ENCODE results near the gene PRICKLE1.

Gene PRICKLE1

DNA sequence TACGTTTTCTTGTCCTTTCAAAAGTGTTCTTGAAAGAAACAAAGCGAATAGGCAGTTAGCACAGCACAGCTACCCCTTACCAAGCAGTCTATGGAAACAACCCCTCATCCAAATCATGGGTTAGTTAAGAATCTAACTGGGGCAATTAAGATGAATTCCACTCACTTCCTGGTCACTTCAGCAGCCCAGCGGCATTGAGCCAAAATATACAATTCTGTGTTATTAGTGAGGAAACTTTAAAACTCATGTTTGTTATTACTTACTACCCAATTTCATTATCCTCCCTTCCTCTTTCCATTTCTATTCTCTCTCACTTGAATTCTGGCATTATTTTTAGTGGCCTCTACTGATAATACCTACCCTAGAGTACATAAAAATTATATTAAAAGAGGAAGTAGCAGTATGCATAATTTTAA lies 142.2 kb downstream of the PRICKLE1 start:
- H3K9me3 ChIP-seq (ENCODE audit: low read length) = no peaks in the 10 kb centered on the region
- 0 out of 2 replicates have a peak, but pooled peaks cover 4% of the 10 kb centered on the region for H3F3A ChIP-seq (ENCODE audit: insufficient read depth, low read length)
- H3K36me3 ChIP-seq (ENCODE audit: insufficient read depth, low read length) = peaks cover 29% of the 10 kb centered on the region
- H3K9me2 ChIP-seq (ENCODE audit: low read depth, low read length) = no peaks in the 10 kb centered on the region
- peak overlapping the region; percentile 12 for H3K4me3 ChIP-seq (ENCODE audit: low read depth, low read length, poor library complexity, severe bottlenecking)
- no peaks in the 10 kb centered on the region for H4K20me1 ChIP-seq (ENCODE audit: insufficient read depth, low read length)
- H3K4me2 ChIP-seq (ENCODE audit: low read length) = peak overlapping the region; percentile 51
- no peaks in the 10 kb centered on the region for H3K27me3 ChIP-seq (ENCODE audit: insufficient read depth, low read length)
- TF ChIP-seq EZH2 (IDR thresholded peaks at IDR 0.05; ENCODE audit: borderline replicate concordance, low read length) (no peak), CTCF (IDR thresholded peaks at IDR 0.05; ENCODE audit: low read length) (no peak)
- no peaks in the 10 kb centered on the region for H3K79me2 ChIP-seq (ENCODE audit: insufficient read depth, low read length)
- peak overlapping the region; percentile 16; the same call in 1 of the 2 replicates for H3K9ac ChIP-seq (ENCODE audit: low read length)
- H2AFZ ChIP-seq (ENCODE audit: low read length) = no peak overlapping the region
- H3K4me1 ChIP-seq (ENCODE audit: insufficient read depth, low read length, severe bottlenecking) = peaks cover 66% of the 10 kb centered on the region
- peak overlapping the region; percentile 82 for H3K27ac ChIP-seq (ENCODE audit: low read depth, low read length, poor library complexity, severe bottlenecking)

DNA sequence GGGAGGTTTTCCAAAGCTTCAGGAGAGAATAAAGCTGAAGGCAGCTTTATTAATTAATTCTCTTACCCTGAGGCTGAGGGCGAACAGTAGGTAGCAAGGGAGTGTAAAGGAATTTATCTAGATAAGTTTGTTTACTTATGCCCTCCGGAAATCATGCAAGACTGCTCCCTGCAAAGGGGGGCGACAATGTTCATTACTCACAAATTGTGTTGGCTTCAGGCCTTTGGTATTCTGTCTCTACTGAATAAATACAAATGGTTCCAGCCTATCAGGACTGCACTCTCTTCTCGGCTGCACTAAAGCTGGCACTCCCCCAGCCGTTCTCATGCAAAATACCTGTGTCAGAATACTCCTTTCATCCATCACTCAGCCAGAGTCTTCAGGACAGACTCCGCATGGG lies 142.8 kb downstream of the PRICKLE1 start:
- peak overlapping the region; percentile 51 for H3K4me2 ChIP-seq (ENCODE audit: low read length)
- H3K4me1 ChIP-seq (ENCODE audit: insufficient read depth, low read length, severe bottlenecking) = peaks cover 60% of the 10 kb centered on the region
- 0 out of 2 replicates have a peak, but pooled peaks cover 4% of the 10 kb centered on the region for H3F3A ChIP-seq (ENCODE audit: insufficient read depth, low read length)
- TF ChIP-seq CTCF (IDR thresholded peaks at IDR 0.05; ENCODE audit: low read length) (no peak), EZH2 (IDR thresholded peaks at IDR 0.05; ENCODE audit: borderline replicate concordance, low read length) (no peak)
- H4K20me1 ChIP-seq (ENCODE audit: insufficient read depth, low read length) = no peaks in the 10 kb centered on the region
- no peak overlapping the region for H2AFZ ChIP-seq (ENCODE audit: low read length)
- peak overlapping the region; percentile 12 for H3K4me3 ChIP-seq (ENCODE audit: low read depth, low read length, poor library complexity, severe bottlenecking)
- H3K9me3 ChIP-seq (ENCODE audit: low read length) = no peaks in the 10 kb centered on the region
- no peaks in the 10 kb centered on the region for H3K27me3 ChIP-seq (ENCODE audit: insufficient read depth, low read length)
- H3K9me2 ChIP-seq (ENCODE audit: low read depth, low read length) = no peaks in the 10 kb centered on the region
- H3K27ac ChIP-seq (ENCODE audit: low read depth, low read length, poor library complexity, severe bottlenecking) = peak overlapping the region; percentile 82
- H3K9ac ChIP-seq (ENCODE audit: low read length) = peak overlapping the region; percentile 16; the same call in 1 of the 2 replicates
- peaks cover 35% of the 10 kb centered on the region for H3K36me3 ChIP-seq (ENCODE audit: insufficient read depth, low read length)
- H3K79me2 ChIP-seq (ENCODE audit: insufficient read depth, low read length) = no peaks in the 10 kb centered on the region

DNA sequence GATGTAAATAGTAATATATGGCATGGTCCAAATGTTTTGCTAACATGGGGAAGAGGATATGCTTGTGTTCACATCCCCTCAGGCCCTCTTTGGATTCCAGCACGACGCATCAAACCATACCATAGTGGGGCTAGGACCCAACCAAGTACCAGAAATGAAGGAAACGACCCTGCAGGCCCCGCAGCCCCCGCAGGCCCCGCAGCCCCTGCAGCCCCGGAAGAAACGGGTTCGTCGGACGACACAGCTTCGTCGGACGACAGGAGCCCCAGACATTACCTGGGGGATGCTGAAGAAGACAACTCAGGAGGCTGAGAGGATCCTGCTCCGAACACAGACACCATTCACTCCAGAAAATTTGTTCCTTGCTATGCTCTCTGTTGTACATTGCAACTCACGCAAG lies 143.7 kb downstream of the PRICKLE1 start:
- peaks cover 51% of the 10 kb centered on the region for H3K4me1 ChIP-seq (ENCODE audit: insufficient read depth, low read length, severe bottlenecking)
- H3K9me2 ChIP-seq (ENCODE audit: low read depth, low read length) = no peaks in the 10 kb centered on the region
- no peak overlapping the region for H3K4me2 ChIP-seq (ENCODE audit: low read length)
- H3K36me3 ChIP-seq (ENCODE audit: insufficient read depth, low read length) = peaks cover 43% of the 10 kb centered on the region
- H3K4me3 ChIP-seq (ENCODE audit: low read depth, low read length, poor library complexity, severe bottlenecking) = no peak overlapping the region
- no peak for TF ChIP-seq EZH2 (IDR thresholded peaks at IDR 0.05; ENCODE audit: borderline replicate concordance, low read length)
- no peak for TF ChIP-seq CTCF (IDR thresholded peaks at IDR 0.05; ENCODE audit: low read length)
- no peak overlapping the region for H2AFZ ChIP-seq (ENCODE audit: low read length)
- H3K79me2 ChIP-seq (ENCODE audit: insufficient read depth, low read length) = no peaks in the 10 kb centered on the region
- H4K20me1 ChIP-seq (ENCODE audit: insufficient read depth, low read length) = no peaks in the 10 kb centered on the region
- peak overlapping the region; percentile 82 for H3K27ac ChIP-seq (ENCODE audit: low read depth, low read length, poor library complexity, severe bottlenecking)
- 0 out of 2 replicates have a peak, but pooled peaks cover 4% of the 10 kb centered on the region for H3F3A ChIP-seq (ENCODE audit: insufficient read depth, low read length)
- H3K9me3 ChIP-seq (ENCODE audit: low read length) = no peaks in the 10 kb centered on the region
- H3K27me3 ChIP-seq (ENCODE audit: insufficient read depth, low read length) = no peaks in the 10 kb centered on the region
- H3K9ac ChIP-seq (ENCODE audit: low read length) = no peak overlapping the region

All from OCI-LY1 (cell line).